ENCODE results near the gene CD200R1L. TPM values are rescaled to one million over a fixed set of nuclear protein-coding genes. Genes with fewer than 3 reads are reported as not detected.
A peak's percentile ranks its signal among the peaks of the same experiment; 100 is the strongest.

Gene CD200R1L
- total RNA-seq, 1 donor from 2014 or later, result not detected

DNA sequence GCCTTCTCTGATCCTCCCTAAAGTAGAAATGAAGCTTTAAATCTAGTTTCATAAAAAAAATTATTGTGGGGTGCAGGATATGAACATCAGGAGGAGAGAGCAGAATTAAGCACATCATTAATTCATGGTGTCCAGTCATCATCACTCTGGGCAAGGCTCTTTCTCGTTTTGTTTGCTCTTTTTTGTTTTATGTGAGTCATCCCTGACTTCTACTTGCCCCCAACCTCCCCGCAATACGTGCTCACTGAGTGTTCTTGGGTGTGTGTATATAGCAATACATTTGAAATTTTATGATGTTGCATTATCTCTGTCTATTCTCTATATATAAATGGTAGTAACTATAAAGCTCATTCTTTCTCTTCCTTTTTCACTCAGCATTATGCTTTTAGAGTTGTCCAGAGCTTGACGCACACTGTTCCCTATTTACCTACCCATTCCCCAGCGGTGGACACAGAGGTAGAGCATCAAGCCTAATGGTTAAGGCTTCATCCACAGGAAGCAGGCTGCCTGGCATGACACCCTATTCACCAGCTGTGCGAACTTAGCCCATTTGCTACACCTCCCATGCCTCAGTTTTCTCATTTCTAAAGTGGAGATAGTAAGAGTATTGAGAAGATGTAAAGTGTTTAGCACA lies 72.3 kb downstream of the CD200R1L start:
- ATAC-seq, result no peak
- no peak for DNase-seq (ENCODE audit: low spot score)
- intact Hi-C loops (cut with DNase I), result no loop called here

DNA sequence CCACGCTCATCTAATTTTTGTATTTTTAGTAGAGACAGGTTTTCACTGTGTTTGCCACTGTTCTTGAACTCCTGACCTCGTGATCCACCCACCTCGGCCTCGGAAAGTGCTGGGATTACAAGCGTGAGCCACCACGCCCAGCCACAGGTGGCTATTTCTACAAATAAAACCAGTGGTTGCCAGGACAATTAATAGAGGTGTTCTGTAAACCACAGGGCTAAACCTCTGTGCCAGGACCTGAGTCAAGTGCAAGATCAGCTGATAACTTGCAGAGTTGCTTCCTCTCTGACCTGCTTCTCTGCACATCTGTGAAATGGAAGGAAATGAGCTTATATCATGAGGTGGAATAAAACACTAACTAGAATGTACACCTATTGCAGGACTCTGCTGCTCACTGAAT lies 72.8 kb downstream of the CD200R1L start:
- no peak for DNase-seq (ENCODE audit: low spot score)
- no peak for ATAC-seq
- intact Hi-C loops (cut with DNase I), result no loop called here

GRCh38 chr3:112770951-112771350 lies 75.7 kb downstream of the CD200R1L start:
- intact Hi-C loops (cut with DNase I), result no loop called here
- DNase-seq (ENCODE audit: low spot score) (no peak), ATAC-seq (no peak)

DNA sequence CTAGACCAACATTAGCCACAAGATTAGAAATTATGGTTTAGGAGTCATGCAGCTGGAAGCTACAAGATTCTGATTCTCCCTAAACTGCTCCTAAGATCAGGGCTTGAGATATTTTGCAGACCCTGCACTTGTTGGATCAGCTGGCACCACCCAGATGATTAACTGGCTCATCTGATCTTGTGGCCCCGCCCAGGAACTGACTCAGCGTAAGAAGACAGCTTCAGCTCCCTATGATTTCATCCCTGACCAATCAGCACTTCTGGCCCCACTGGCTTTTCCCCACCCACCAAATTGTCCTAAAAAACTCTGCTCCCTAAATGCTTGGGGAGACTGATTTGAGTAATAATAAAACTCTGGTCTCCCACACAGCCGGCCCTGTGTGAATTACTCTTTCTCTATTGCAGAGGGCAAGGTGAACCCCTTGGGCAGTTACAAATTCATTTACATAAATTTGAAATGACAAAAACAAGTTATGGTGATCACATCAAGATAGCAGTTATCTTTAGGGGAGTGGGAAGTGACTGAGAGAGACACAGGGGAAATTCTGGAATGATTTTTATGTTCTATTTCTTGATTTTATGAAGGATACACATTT lies 76.5 kb downstream of the CD200R1L start:
- DNase-seq (ENCODE audit: low spot score) (no peak), ATAC-seq (no peak)
- intact Hi-C loops (cut with DNase I), result no loop called here

GRCh38 chr3:112769286-112769978 lies 77.2 kb downstream of the CD200R1L start:
- no peak for ATAC-seq
- intact Hi-C loops (cut with DNase I), result no loop called here
- no peak for DNase-seq (ENCODE audit: low spot score)

DNA sequence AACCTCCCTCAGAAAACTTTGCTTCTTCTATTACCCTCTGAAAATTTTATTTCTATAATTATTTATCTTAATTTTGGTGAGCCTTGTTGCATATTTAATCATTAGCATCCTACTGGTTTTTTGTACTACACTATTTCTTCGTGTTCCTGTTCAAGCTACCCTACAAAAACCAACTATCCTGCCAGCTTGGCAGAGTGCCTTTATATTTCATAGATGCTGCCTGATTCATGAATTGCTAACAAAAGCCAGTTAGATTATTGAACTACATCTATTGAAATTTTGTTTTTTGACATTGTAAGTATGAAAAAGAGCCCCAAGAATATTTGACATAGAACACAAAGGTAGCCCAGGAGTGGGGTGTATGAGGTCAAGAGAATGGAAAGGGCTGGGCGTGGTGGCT lies 78.9 kb downstream of the CD200R1L start:
- no peak for DNase-seq (ENCODE audit: low spot score)
- ATAC-seq, result no peak
- intact Hi-C loops (cut with DNase I), result no loop called here

GRCh38 chr3:112767177-112767576 lies 79.5 kb downstream of the CD200R1L start:
- DNase-seq (ENCODE audit: low spot score) (no peak), ATAC-seq (peak; percentile 74)
- intact Hi-C loops (cut with DNase I), result no loop called here

Other genes starting within 250 kb of the CD200R1L start
- gene CCDC80, start 205.7 kb downstream of the CD200R1L start, total RNA-seq, result 143 TPM
- 3.2 TPM for gene CD200R1, start 128.2 kb upstream of the CD200R1L start, total RNA-seq
- 11.4 TPM for gene GTPBP8, start 144.1 kb upstream of the CD200R1L start, total RNA-seq